UCSD-AML1 (cell line): ENCODE measurements around the gene KLK8.

Experiments
- DNase-seq: peaks from one replicate; lab custom pipeline; 2025; ENCODE audit not compliant: unreplicated experiment; lab: John Stamatoyannopoulos, UW

Gene KLK8

GRCh38 chr19:50957587-50957986, 43.8 kb downstream of the KLK8 start:
- no peak for DNase-seq

GRCh38 chr19:50952910-50953309, 48.5 kb downstream of the KLK8 start, which contains the start of gene KLK5:
Gene KLK5, minus strand, starts transcription at chr19:50953038. Its CDS starts 381 bp downstream, at chr19:50952657.
- no peak for DNase-seq

- no peak for DNase-seq
Observed at GRCh38 chr19:50949861-50950260, 51.5 kb downstream of the KLK8 start.

- DNase-seq, result no peak
Observed at GRCh38 chr19:50947123-50947522, 54.3 kb downstream of the KLK8 start.
